Stimulated activated CD4-positive, alpha-beta T cell treated with anti-CD3 and anti-CD28 coated beads, Interleukin-2, amount 100 ng/mL, for 24 hours (primary cell): ENCODE results near the gene LENG9.

Experiments
- DNase-seq, 2 donors: peaks; one replicate each; pipeline ENCODE4 v3.0.0-alpha.2; 2020

The LENG9 gene

DNA sequence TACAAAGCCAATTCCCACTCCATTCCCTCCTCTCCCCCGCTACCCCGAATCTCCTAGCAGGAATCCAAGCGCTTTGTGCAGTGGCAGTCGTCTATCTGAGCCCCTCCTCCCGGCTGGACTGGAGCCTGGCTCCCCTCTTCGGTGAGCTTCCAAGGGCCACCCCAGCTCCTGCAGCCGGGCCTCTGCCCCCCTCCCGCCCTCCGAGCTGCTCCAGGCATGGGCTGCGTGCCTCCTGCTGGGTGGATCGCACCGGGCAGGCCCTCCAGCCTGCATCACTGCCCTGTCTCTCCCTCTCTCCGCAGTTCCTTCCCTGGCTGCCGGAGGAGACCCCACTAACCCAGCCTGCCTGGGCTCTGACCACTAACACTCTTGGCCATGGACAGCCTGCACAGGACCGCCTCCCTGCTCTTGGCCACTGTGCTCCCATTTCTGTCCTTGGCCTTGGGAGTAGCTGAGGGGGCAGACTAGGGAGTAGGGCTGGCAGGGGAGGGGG is 27.5 kb downstream of the LENG9 start:
- DNase-seq: no peak

DNA sequence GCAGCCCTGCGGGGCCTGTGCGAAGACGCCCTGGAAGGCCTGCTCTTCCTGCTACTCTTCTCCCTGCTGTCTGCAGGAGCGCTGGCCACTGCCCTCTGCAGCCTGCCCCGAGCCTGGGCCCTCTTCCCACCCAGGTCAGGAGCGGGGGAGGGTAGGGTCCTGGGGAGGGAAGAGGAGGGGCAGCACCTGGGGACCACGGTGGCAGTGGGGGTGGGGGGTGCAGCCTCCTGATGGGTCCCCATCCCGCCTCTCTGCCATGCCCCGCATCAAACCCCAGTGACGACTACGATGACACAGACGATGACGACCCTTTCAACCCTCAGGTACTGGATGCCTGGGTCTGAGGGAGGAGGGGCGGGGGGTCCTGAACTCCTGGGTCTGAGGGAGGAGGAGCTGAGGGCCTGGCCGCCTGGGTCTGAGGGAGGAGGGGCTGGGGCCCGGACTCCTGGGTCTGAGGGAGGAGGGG is 28.0 kb downstream of the LENG9 start:
- DNase-seq: no peak

DNA sequence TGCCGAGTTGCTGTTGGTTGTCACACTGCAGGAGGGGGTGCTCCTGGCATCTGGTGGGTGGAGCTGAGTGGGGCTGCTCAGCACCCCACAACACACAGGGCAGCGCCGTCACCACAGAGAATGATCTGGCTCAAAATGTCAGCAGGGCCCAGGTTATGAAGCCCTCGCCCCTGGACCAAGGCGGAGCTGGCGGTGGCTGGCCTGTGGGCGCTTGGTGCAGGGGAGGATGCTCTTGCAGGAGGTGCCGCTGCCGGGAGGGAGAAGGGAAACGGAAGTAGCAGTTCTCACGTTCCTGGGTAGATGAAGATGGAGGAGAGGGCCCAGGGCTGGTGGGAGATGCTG is 28.7 kb downstream of the LENG9 start:
- DNase-seq: no peak

DNA sequence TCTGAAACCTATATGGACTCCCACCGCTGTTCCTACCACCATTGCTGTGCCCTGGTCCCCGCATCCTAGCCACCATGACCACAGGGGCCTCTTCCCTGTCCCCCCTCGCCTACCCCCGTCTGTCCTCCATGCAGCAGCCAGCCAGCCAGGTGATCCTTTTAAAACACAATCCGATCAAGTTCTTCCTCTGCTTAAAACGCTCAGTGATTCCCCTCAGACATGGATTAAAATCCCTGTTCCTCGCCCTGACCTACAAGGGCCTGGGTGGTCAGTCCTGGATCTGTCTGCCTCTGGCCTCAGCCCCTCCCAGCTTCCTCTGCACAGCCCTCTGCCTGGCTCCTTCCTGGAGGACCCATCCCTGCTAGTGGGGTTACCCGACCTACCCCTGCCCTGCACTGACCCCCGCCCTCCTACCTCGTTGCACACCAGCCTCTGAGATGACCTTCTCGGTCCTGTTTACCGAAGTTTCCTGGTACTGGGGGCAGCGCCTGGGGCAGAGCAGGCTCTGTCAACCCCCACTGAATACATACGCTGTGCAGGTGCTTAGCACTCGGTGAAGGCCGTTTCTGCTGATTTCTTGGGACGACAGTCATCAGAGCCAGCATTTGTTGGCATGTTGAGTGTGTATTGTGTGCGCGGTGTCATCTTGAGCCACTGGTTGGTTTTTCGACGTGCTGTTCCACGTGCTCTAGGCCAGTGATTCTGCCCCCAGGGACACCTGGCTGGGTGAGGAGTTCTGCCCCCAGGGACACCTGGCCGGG is 29.3 kb downstream of the LENG9 start:
- DNase-seq: no peak

DNA sequence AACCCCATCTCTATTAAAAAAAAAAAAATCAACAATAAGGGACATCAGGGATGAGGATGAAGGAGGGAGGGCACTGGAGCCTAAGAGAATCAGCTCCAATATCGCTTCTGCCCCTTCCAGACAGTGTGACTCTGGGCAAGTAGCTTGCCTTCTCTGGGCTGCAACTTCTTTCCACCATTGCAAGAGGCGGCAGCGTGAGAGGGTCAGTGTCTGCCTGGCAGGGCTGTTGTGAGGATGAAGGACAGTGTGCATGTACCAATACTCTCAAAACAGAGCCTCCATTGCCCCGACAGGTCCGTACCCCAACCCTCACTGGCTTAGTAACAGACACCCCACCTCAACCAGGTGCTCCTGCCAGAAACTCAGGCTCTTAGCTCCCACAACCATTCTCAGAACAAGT is 29.9 kb downstream of the LENG9 start:
- DNase-seq: no peak

DNA sequence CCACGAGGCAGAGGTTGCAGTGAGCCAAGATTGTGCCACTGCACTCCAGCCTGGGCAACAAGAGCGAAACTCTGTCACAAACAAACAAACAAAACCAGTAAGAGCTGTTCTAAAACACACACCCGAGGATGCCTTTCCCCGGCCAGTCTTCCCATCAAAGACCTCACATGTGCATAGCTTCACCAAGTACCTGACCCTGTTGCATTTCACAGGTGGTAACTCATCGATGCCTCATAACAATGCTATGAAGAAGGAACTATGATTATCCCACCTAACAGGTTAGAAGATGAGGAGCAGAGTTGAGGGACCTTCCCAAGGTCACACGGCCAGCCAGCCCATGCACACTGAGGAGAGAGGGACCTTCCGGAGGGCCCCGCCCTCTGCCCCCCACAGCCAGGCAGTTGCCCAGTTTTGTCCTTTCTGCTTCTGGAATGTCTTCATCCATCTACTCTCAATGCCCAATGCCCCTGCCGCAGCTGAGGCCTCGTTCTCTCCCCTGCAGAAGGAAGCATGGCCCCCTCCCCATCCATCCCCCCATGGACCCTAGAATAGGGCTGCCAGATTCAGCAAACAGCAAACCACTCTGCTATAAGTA is 31.3 kb downstream of the LENG9 start:
- DNase-seq: no peak

DNA sequence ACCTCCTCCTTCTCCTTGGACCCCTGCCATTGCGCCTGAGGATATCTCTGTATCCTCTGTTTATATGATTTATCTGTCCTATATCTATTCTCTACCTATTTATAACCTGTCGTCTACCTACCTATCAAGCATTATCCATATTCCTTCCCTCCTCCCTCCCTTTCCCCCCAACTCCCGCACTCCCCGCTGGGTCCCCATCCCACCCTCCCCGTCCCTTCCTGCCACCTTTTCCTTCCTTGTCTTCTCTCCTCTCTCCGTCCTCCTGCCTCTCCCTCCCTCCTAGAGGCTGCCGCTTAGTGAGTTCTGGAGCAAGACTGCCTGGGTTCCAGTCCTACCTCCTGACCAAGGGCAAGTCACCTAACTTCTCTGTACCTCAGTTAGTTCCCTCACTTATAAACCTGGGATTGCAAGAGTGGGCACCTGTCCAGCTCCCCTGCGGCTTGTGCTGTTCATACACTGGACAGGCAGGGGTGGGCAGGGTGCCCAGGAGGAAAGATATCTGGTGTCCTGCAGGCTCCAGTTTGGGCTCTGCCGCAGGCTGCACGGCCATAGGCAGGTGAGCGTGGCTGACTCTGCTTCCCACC is 32.2 kb downstream of the LENG9 start:
- DNase-seq: no peak

DNA sequence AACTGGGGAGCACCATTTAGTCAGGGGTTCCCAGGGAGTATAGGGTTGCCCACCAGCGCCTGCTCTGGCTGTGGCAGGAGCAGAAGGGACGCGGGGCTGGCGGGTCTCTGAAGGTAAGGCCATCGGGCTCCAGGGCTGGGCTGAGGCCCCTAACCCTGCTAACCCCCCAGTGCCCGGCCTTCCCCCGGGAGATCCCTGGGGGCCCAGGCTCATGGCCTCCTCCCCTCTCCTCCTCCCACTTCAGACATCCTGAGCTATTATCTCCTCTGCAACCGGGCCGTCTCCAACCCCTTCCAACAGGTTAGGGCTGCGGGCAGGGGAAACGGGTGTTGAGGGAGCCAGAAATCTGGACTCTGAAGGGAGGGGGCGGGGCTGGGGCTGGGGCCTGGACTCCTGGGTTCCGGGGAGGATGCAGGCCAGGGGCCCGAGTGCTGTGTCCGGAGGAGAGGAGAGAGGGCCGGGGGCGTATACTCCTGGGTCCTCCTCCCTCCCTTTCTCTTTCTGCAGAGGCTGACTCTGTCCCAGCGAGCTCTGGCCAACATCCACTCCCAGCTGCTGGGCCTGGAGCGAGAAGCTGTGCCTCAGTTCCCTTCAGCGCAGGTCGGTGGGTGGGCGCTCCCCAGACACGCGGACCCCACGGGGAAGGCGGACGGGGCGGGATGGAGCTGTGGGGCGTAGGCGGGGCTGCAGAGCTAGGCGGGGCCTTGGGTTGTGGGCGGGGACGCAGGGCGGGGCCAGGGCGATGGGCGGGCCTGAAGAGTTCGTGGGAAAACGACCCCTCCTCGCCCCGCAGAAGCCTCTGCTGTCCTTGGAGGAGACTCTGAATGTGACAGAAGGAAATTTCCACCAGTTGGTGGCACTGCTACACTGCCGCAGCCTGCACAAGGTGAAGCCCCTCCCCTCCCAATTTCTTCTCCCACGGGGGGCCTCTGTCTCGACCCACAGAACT is 33.0 kb downstream of the LENG9 start:
- DNase-seq: peak; percentile 49 to 69

DNA sequence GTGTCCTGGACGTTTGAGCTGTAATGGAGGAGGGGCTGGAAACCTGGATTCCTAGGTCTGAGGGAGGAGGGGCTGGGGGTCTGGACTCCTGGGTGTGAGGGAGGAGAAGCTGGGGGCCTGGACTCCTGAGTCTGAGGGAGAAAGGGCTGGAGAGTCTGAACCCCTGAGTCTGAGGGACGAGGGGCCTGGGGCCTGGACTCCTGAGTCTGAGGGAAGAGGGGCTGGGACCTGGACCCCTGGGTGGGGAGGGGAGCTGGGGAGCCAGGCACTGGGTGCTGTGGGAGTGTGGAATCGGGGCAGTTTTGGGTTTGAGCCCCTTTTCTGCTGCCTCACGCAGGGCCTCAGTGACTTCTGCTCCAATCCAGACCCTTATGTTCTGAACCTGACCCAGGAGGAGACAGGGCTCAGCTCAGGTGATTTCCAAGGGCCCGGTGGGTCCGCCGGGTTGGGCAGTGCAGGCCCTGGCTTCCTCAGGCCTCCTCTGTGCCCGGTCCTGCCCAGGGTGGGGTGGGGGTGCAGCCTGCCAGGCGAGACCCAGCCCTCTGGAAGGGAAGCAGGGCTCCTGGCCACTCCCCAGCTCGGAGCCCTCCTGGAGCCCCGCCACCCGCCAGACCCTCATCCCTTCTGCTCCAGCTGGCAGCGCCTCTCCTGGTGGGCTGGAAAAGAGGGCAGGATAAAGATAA is 33.9 kb downstream of the LENG9 start:
- DNase-seq: no peak

DNA sequence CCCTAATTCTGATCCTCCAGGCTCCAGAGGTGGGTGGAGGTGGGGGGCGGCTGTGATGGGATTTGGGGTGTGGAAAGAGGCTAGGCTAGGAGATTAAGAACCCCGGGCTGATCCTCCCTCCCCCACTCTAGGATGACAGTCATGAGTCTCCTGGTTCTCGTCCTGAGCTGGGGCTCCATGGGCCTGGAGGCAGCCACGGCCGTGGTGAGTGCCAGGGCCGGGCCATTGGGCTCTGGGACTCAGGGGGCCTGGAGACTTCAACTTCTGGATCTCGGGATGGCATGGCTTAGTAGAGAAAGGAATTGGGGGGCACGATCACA is 34.4 kb downstream of the LENG9 start:
- no peak for DNase-seq

DNA sequence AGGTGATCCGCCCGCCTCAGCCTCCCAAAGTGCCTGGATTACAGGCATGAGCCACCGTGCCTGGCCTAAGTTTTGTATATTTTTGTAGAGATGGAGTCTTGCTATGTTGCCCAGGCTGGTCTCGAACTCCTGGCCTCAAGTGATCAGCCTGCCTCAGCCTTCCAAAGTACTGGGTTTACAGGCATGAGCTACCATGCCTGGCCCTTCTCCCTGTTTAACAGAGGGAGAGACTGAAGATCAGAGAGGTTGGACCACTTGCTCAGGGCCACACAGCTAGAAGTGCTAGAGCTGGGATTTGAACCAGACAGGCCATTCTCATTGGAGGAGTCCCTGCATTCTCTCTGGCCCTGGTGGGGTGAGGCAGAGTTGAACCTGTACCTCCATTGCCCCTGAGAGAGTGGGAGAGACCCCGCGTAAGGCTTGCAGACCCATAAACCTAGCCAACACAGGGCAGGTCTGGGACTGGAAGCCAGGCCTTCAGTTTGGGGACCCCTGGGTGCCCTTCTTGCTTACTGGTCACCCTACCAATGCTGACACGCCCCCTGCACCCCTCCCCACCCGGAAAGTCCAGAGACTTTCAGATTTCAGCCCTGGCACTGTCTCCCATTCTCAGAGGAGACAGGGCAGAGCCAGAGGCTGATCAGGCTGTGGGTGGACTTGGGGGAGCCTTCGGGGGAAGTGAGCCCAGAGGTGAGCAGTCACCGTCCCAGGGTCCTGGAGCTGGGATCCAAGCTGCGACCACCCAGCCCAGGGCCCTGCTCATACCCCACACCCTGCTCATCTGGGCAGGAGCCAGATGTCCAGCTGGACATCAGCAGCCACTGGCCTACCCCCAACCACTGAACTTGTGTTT is 35.0 kb downstream of the LENG9 start:
- DNase-seq: no peak

DNA sequence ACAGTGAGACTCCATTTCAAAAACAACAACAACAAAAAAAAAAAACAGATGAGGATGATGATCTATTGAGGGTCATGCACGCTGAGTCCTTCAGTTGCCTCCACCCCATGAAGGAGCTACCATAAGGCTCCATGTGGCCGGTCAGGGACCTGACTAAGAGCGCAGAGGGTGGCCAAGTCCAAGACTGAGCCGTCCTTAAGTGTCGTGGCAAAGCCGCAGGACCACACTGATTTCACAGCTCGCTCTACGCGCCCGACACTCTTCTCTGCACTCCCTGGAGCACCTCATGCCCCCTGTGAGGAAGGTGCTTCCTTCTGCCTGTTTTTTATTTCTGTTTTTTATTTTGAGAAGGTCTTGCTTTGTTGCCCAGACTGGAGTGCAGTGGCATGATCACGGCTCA is 36.0 kb downstream of the LENG9 start:
- no peak for DNase-seq

DNA sequence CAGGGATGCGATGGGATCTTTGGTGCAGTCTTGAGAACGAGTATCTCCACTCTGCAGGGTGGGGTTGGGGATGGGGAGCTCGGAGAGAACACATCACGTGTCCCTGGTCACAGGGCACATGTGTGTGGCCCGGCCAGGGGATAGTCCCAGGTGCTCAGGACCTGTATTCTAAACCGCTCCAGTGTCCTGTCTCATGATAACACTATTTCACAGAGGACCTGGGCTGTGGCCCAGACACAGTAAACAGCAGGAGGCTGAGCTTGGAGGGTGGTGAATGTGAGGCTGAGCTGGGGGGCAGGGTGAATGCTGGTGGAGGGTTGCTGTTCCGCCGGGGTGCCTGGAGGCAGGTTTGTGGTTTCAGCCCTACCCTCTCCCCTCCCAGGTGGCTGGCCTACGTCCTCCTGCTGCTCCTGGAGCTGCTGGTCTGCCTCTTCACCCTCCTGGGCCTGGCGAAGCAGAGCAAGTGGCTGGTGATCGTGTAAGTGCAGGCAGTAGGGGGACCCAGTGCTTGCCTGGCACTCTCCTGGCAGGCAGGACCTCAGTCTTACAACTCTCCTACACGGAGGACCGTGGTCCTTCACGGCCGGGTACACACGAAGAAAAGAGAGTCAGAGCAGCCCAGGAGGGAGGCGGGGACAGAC is 37.2 kb downstream of the LENG9 start:
- DNase-seq: no peak

DNA sequence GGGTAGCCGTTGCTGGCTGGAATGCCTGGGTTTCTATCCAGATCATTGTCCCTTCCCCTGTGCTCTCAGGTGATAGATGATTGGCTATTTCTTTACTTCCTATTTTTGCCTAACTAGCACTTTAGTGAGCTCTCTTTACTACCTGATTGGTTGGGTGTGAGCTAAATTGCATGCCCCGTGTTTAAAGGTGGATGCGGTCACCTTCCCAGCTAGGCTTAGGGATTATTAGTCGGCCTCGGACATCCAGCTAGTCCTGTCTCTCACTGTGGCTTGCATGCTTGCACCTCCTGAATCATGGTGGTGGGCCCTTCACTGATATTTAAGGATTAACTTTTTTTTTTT is 38.2 kb downstream of the LENG9 start:
- DNase-seq: no peak

DNA sequence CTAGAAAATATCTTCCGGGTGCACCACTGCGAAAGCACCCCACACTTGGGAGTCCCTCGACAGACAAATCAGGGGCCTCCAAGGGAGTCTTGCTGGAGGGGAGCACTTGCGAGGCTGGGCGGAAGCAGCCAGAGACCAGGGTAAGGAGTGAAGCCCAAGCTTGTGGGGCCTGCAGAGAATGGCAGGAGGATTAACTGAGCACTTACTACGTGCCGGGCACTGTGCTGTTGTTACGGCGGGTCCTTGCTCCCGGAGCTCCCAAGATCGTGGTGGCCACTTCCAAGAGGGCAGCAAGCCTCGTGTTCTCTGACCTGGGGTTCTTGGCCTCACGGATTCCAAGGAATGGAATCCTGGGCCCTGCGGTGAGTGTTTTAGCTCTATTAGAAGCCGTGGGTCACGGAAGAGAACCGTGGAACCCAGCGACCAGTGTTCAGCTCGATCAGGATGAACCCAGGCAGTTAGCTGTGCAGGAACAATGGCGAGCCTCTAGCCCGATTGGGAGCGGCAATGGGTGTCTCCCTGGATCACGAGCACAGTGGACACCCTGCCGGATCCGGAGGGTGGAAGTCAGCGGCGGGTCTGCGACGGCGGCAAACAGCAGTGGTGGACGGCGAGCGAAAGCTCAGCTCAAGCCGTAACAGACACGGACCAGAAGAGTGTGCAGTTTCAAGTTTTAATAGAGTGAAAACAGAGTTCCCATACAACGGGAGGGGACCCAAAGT is 38.8 kb downstream of the LENG9 start:
- DNase-seq: no peak

DNA sequence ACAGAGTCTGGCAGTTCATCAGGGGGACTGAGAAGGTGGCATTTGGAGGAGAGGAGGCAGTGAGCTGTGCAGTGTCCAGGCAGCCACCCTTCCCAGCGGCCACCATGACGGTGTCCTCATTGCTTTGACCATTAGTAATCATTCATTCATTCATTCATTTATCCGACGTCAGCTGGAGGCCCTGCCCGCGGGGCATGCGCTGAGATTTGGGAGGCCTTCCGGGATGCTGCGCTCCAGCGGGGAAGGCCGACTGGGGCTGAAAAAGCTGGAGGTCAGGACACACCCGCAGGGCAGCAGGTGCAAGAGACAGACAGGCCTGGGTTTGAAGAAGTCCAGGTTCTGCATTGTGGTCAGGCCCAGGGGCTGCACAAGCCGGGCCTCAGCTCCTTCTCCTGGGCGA is 39.4 kb downstream of the LENG9 start:
- DNase-seq: no peak

DNA sequence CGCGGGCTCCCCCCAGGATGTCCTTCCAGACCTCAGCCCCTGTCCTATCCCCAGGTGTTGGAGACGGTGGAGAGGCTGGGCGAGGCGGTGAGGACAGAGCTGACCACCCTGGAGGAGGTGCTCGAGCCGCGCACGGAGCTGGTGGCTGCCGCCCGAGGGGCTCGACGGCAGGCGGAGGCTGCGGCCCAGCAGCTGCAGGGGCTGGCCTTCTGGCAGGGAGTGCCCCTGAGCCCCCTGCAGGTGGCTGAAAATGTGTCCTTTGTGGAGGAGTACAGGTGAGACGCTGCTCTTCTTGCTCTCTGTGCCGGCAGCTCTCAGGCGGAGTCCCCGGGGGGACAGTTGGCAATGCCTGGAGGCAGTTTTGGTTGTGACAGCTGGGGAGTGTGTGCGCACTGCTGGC is 41.4 kb downstream of the LENG9 start:
- DNase-seq: no peak

DNA sequence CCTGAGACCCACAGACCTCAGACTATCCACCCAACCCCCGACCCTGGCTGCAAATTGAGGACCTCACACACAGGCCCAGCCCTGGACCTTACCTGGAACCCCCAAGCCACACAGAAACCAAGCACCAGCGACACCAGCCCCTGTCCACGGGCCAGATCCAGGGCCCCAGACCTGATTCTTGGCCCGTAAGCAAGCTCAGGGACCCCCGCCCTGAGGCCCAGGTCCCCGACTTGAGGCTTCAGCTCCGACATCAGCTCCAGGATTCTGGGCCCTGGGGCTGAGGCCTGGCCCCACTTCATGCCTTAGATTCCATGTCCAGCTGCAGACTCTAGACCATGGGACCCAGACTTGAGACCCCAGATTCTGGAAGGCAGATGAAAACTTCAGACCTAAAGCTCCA is 42.1 kb downstream of the LENG9 start:
- no peak for DNase-seq

DNA sequence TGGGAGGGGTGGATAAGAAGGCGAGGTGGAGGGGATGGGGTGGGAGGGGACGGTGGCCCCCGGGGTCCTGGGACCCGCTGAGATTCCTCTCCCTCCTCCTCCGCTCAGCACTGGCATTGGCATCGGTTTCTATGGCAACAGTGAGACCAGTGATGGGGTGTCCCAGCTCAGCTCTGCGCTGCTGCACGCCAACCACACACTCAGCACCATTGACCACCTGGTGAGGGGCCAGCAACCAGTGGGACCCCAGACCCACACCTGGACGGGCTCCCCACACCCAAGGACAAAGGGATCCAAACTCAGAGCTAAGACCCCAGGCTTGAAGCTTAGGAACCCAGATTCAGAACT is 42.4 kb downstream of the LENG9 start:
- no peak for DNase-seq

DNA sequence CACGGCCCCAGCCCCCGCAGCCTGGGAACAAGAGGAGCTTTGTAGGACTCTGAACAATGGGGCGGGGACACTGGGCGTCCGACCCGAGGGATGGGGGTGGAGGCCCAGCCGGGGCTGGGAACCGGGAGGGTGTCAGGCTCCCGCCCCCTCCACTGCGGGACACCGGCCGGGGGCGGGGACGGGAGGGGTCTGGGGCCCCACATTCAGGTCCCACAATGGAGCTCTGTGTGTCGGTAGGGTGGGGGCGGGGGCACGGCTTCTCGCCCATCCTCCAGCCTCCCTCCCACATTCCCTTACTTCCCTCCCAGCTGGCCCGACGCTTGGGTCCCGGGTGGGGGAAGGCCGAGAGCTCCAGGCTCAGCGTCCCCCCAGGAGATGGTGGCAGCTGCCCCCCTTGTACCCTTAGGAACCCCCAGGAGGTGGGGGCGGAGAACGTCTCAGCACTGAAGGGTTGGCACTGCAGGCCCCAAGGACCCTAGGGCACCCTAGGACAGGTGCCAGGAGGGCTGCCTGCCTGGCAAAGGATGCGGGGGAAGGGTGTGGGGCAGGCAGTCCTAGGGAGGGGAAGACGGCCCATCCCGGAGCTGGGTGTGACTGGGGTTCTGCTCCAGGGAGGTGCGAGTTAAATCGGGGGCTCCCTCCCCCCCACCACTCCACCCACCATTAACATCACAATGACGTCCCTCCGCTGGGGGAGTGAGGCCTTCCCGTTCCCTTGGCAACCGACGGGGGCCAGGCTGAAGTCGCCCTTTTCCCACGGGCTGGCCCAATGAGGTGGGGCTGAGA is 43.0 kb downstream of the LENG9 start:
- DNase-seq: no peak
